GM12878 (cell line): ENCODE measurements around the gene RASGRP3. TPM values are rescaled to one million over a fixed set of nuclear protein-coding genes. Genes with fewer than 3 reads are reported as not detected.

Source experiments
- ATAC-seq: fragments of 200-7000 bp; cut with Tn5 transposase; 3 replicates; pipeline ENCODE4 v1.9.1; 2020; ENCODE audit warnings: mild to moderate bottlenecking, moderate library complexity
- BruUV-seq: library from RNA; stranded (reverse); fragments of 400-500 nt; replicated peaks from 2 replicates; lab custom pipeline; 2021; lab: Mats Ljungman, UMichigan
- CTCF ChIA-PET: fragments of 300-600 bp; sonication (Branson Sonifier 250); formaldehyde crosslinking; extraction: SDS; loops from one replicate; lab custom pipeline; 2021; ENCODE audit warnings: inconsistent platforms; lab: Yijun Ruan, JAX
- POLR2A ChIA-PET: fragments of 350-600 bp; formaldehyde crosslinking; extraction: SDS; loops from one replicate; lab custom pipeline; 2021; ENCODE audit warnings: inconsistent platforms; lab: Charles Lee
- RAD21 ChIA-PET: fragments of 300-600 bp; sonication (Branson Sonifier 250); formaldehyde crosslinking; loops from one replicate; lab custom pipeline; 2023; ENCODE audit warnings: antibody characterized with exemption; ENCODE audit not compliant: unreplicated experiment; lab: Charles Lee
- SMC1A ChIA-PET: fragments of 300-600 bp; sonication (Branson Sonifier 250); formaldehyde crosslinking; loops from one replicate; lab custom pipeline; 2023; ENCODE audit not compliant: unreplicated experiment, uncharacterized antibody; lab: Charles Lee
- DNase-seq: peaks from one replicate; pipeline ENCODE4 v3.0.0-alpha.2; 2011; ENCODE audit warnings: low read depth, low spot score
- FAIRE-seq: peaks from 3 replicates; lab custom pipeline; 2011; peaks lifted over from hg19 to GRCh38; lab: Jason Lieb, UNC
- H2AFZ ChIP-seq: 2 replicates; pipeline ENCODE4 v1.6.0; 2011; ENCODE audit warnings: low read depth, low read length, control low read depth; ENCODE audit not compliant: control insufficient read depth
- H3K27ac ChIP-seq: 2 replicates; pipeline ENCODE4 v1.5.1; 2011; ENCODE audit warnings: control low read depth; ENCODE audit not compliant: control insufficient read depth, insufficient read depth
- H3K27me3 ChIP-seq, 2 experiments: replicated peaks in 1 of 2; 2 replicates each; pipeline versions ENCODE4 v1.6.0 to v1.6.1; 2011; ENCODE audit warnings: low read length in 1 of 2; ENCODE audit not compliant: control insufficient read depth in 2 of 2, insufficient read depth in 2 of 2
- H3K36me3 ChIP-seq, 2 experiments: 2 replicates each; pipeline ENCODE4 v1.5.1; 2011; ENCODE audit warnings: low read length in 1 of 2; ENCODE audit not compliant: control insufficient read depth in 2 of 2, insufficient read depth in 2 of 2
- H3K4me1 ChIP-seq: 2 replicates; pipeline ENCODE4 v1.6.1; 2011; ENCODE audit warnings: mild to moderate bottlenecking, low read length, moderate library complexity, mixed read lengths; ENCODE audit not compliant: control insufficient read depth, insufficient read depth
- H3K4me2 ChIP-seq: 2 replicates; pipeline ENCODE4 v1.6.0; 2011; ENCODE audit warnings: control low read depth; ENCODE audit not compliant: control insufficient read depth, insufficient read depth
- H3K4me3 ChIP-seq: fragments of 200-600 bp; sonication (generic); 2 replicates; pipeline ENCODE4 v1.5.1; 2016
- H3K79me2 ChIP-seq: 2 replicates; pipeline ENCODE4 v1.6.0; 2011; ENCODE audit warnings: low read length; ENCODE audit not compliant: control insufficient read depth, insufficient read depth
- H3K9ac ChIP-seq: 2 replicates; pipeline ENCODE4 v1.8.0; 2011; ENCODE audit warnings: low read length, control low read depth, mixed read lengths; ENCODE audit not compliant: control insufficient read depth, insufficient read depth
- H3K9me3 ChIP-seq: replicated peaks from 3 replicates; pipeline ENCODE4 v1.5.1; 2011; ENCODE audit warnings: mild to moderate bottlenecking, low read length; ENCODE audit not compliant: control insufficient read depth, insufficient read depth
- H4K20me1 ChIP-seq: 2 replicates; pipeline ENCODE4 v1.6.0; 2011; ENCODE audit not compliant: control insufficient read depth, insufficient read depth
- CREM ChIP-seq: IDR thresholded peaks from 2 replicates; pipeline ENCODE4 v1.6.1; 2014; ENCODE audit warnings: antibody characterized with exemption, low read depth
- GATAD2B ChIP-seq: fragments of 450-650 bp; conservative IDR thresholded peaks from 2 replicates; pipeline ENCODE4 v1.6.1; 2017; ENCODE audit warnings: low read depth, mild to moderate bottlenecking, moderate library complexity
- MXI1 ChIP-seq: fragments of 150-350 bp; IDR thresholded peaks from 2 replicates; pipeline ENCODE4 v1.6.1; 2011; ENCODE audit warnings: low read depth, mild to moderate bottlenecking, inconsistent platforms, low read length, improper control_type of control experiment
- MYB ChIP-seq: fragments of 150-350 bp; IDR thresholded peaks from 2 replicates; pipeline ENCODE4 v1.6.1; 2014; ENCODE audit warnings: mild to moderate bottlenecking, low read depth, low read length, borderline replicate concordance
- NFIC ChIP-seq: IDR thresholded peaks from 2 replicates; pipeline ENCODE4 v1.6.1; 2012; ENCODE audit warnings: low read depth, mild to moderate bottlenecking, inconsistent platforms, low read length, moderate library complexity
- ZBTB11 ChIP-seq: fragments of 450-650 bp; formaldehyde crosslinking; IDR thresholded peaks from 2 replicates; pipeline ENCODE4 v1.5.0; 2022; ENCODE audit warnings: mild to moderate bottlenecking, missing genetic modification characterization
- ZBTB33 ChIP-seq: fragments of 450-650 bp; IDR thresholded peaks from 2 replicates; pipeline ENCODE4 v1.6.1; 2017; ENCODE audit warnings: mild to moderate bottlenecking
- ZNF207 ChIP-seq: fragments of 450-650 bp; IDR thresholded peaks from 2 replicates; pipeline ENCODE4 v1.6.1; 2014; ENCODE audit warnings: antibody characterized with exemption, mild to moderate bottlenecking, borderline replicate concordance
- WGBS: methylation state at CpG from one replicate; pipeline ENCODE4 v1.1.6; 2016; ENCODE audit warnings: low lambda C conversion rate; ENCODE audit not compliant: insufficient replicate concordance, insufficient coverage; ENCODE audit errors: missing lambda C conversion rate; 5-methylcytosine and 5-hydroxymethylcytosine counted together
- in situ Hi-C: fragments of 300-500 bp; cut with MboI; formaldehyde crosslinking; loops from 9 replicates; pipeline ENCODE4 v1.14.3; 2018; ENCODE audit warnings: mixed read lengths
- intact Hi-C: fragments of 100-400 bp; cut with micrococcal nuclease; formaldehyde crosslinking; loops from one replicate; pipeline ENCODE4 v1.14.2; 2022; ENCODE audit not compliant: unreplicated experiment
- polyA plus RNA-seq, 11 experiments: library from polyadenylated mRNA; depleted of rRNA in 4 of 11; unstranded in 6 of 11; stranded (reverse) in 5 of 11; fragments of >200 nt; fragmentation: Nextera tagmentation in 4 of 11; fragmentation: Illumina TruSeq in 1 of 11; extraction: Ambion mirVana in 4 of 11; extraction: Trizol in 1 of 11; gene quantifications; 1 replicate in 1 of 11; 2 replicates in 10 of 11; pipeline versions ENCODE4 v1.2.1 to v1.2.3, GENCODE V29; 2011 to 2016; ENCODE audit warnings: inconsistent platforms in 2 of 11, missing spikeins in 2 of 11, low read depth in 1 of 11
- total RNA-seq, 4 experiments: library from RNA; depleted of rRNA in 3 of 4; stranded (reverse); fragments of >200 nt in 3 of 4; fragmentation: Illumina TruSeq in 1 of 4; extraction: Trizol in 1 of 4; gene quantifications; 2 replicates each; pipeline versions ENCODE4 v1.2.1 to v1.2.3, GENCODE V29; 2013 to 2021
- TF ChIP-seq, protein P1 (sequence below): fragments of 450-650 bp; IDR thresholded peaks from 2 replicates; pipeline ENCODE4 v1.6.1; 2016; ENCODE audit warnings: mild to moderate bottlenecking, moderate library complexity, borderline replicate concordance
- TF ChIP-seq, protein P2 (sequence below): fragments of 150-350 bp; IDR thresholded peaks from 2 replicates; pipeline ENCODE4 v1.6.1; 2016; ENCODE audit warnings: low read depth, low read length

Gene RASGRP3
- total and polyA plus RNA-seq, 10 of the 15 experiments (the other 5 are each of a cell fraction or from before 2014, with no cell fraction given), result 31.6 to 106 (median 64.7) TPM

GRCh38 chr2:33541243-33541642 is 64.8 kb downstream of the RASGRP3 start:
- H3K36me3 ChIP-seq, result peaks cover 0 to 24% of the 10 kb centered on the region in 2 experiments; a peak in 3 of 4 replicates
- CTCF ChIA-PET, result interaction anchor here (0.5 to 2.0 kb wide), 5 partner anchors 10 to 65 kb away, joined by 3 to 8 read pairs (median 4); no protein-coding TSS in a partner anchor
- TF ChIP-seq ZBTB11 (no peak), GATAD2B (no peak), MXI1 (no peak), NFIC (no peak), ZNF207 (no peak), MYB (no peak), ZBTB33 (no peak), CREM (no peak)
- TF ChIP-seq, protein P1, sequence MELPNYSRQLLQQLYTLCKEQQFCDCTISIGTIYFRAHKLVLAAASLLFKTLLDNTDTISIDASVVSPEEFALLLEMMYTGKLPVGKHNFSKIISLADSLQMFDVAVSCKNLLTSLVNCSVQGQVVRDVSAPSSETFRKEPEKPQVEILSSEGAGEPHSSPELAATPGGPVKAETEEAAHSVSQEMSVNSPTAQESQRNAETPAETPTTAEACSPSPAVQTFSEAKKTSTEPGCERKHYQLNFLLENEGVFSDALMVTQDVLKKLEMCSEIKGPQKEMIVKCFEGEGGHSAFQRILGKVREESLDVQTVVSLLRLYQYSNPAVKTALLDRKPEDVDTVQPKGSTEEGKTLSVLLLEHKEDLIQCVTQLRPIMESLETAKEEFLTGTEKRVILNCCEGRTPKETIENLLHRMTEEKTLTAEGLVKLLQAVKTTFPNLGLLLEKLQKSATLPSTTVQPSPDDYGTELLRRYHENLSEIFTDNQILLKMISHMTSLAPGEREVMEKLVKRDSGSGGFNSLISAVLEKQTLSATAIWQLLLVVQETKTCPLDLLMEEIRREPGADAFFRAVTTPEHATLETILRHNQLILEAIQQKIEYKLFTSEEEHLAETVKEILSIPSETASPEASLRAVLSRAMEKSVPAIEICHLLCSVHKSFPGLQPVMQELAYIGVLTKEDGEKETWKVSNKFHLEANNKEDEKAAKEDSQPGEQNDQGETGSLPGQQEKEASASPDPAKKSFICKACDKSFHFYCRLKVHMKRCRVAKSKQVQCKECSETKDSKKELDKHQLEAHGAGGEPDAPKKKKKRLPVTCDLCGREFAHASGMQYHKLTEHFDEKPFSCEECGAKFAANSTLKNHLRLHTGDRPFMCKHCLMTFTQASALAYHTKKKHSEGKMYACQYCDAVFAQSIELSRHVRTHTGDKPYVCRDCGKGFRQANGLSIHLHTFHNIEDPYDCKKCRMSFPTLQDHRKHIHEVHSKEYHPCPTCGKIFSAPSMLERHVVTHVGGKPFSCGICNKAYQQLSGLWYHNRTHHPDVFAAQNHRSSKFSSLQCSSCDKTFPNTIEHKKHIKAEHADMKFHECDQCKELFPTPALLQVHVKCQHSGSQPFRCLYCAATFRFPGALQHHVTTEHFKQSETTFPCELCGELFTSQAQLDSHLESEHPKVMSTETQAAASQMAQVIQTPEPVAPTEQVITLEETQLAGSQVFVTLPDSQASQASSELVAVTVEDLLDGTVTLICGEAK, result no peak
- TF ChIP-seq, protein P2, sequence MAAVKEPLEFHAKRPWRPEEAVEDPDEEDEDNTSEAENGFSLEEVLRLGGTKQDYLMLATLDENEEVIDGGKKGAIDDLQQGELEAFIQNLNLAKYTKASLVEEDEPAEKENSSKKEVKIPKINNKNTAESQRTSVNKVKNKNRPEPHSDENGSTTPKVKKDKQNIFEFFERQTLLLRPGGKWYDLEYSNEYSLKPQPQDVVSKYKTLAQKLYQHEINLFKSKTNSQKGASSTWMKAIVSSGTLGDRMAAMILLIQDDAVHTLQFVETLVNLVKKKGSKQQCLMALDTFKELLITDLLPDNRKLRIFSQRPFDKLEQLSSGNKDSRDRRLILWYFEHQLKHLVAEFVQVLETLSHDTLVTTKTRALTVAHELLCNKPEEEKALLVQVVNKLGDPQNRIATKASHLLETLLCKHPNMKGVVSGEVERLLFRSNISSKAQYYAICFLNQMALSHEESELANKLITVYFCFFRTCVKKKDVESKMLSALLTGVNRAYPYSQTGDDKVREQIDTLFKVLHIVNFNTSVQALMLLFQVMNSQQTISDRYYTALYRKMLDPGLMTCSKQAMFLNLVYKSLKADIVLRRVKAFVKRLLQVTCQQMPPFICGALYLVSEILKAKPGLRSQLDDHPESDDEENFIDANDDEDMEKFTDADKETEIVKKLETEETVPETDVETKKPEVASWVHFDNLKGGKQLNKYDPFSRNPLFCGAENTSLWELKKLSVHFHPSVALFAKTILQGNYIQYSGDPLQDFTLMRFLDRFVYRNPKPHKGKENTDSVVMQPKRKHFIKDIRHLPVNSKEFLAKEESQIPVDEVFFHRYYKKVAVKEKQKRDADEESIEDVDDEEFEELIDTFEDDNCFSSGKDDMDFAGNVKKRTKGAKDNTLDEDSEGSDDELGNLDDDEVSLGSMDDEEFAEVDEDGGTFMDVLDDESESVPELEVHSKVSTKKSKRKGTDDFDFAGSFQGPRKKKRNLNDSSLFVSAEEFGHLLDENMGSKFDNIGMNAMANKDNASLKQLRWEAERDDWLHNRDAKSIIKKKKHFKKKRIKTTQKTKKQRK, result no peak

More at GRCh38 chr2:33541243-33541642, 64.8 kb downstream of the RASGRP3 start:
- no peak overlapping the region for H3K9ac ChIP-seq
- no peak for DNase-seq
- SMC1A ChIA-PET, result interaction anchor here (0.6 to 1.5 kb wide), 6 partner anchors 22 to 66 kb away, joined by 3 to 5 read pairs (median 3); no protein-coding TSS in a partner anchor
- H3K4me3 ChIP-seq, result no peak overlapping the region
- POLR2A ChIA-PET, result interaction anchor here (0.9 to 1.1 kb wide), 2 partner anchors 47 to 65 kb away, joined by 3 to 4 read pairs; no protein-coding TSS in a partner anchor
- no peaks in the 10 kb centered on the region for H4K20me1 ChIP-seq
- ATAC-seq, result no peak
- in situ Hi-C loops, result no loop called here
- H3K79me2 ChIP-seq, result no peaks in the 10 kb centered on the region
- H3K27ac ChIP-seq, result no peak overlapping the region
- no peak overlapping the region for H2AFZ ChIP-seq
- 96% methylated on average over 4 of the region's 4 CpGs for WGBS
- FAIRE-seq, result no peak
- no peaks in the 10 kb centered on the region for H3K4me1 ChIP-seq
- H3K9me3 ChIP-seq, result no peaks in the 10 kb centered on the region; the same call in 2 of the 3 replicates
- no peaks in the 10 kb centered on the region for H3K27me3 ChIP-seq
- RAD21 ChIA-PET, result interaction anchor here (0.8 to 2.2 kb wide), 4 partner anchors 10 to 65 kb away, joined by 3 to 5 read pairs (median 4); no protein-coding TSS in a partner anchor
- no TSS peak for BruUV-seq
- intact Hi-C loops, result no loop called here
- no peak overlapping the region for H3K4me2 ChIP-seq
